MM.1S (cell line): Measurements from ENCODE around the gene TYK2.

Experiments used
- CTCF ChIP-seq: fragments of 300-600 bp; sonication (generic); IDR thresholded peaks from 2 replicates; pipeline ENCODE4 v1.5.1; 2016; ENCODE audit warnings: antibody characterized with exemption, low read length, mixed read lengths
- EZH2phosphoT487 ChIP-seq: fragments of 300-600 bp; sonication (generic); IDR thresholded peaks from 2 replicates; pipeline ENCODE4 v1.6.1; 2018; ENCODE audit warnings: antibody characterized with exemption, low read length

- TF ChIP-seq EZH2phosphoT487 (no peak), CTCF (no peak)
These were observed 58.2 kb downstream of the TYK2 start for GRCh38 chr19:10321874-10322835.
